ENCODE measurements around the gene GCN1.

GRCh38 chr12:120238839-120239445, 44.4 kb upstream of the GCN1 start:
- TF ChIP-seq POLR2A (IDR thresholded peaks at IDR 0.05): no peak
- TF ChIP-seq CTCF (IDR thresholded peaks at IDR 0.05): no peak

Measured in body of pancreas (tissue), 4 donors.